ENCODE data around the gene PHKA2.

The PHKA2 gene

DNA sequence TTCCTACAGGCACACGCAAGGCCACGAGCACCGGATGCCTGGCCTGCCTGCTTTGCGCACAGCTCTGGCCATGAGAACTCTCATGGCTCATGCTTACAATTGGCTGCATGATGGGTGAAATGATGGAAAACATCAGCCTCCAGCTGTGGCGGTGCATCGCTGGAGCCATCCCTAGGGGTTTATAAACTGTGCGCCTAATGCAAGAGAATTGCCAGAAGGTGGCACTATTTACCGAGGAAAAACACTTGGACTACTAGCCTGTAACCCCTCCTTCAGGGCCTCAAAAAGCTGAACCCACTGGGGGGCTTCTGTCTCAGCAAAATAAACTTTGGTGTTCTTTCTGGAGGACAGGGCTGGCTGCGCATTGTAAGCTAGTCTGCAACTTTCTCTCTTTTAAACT is 51.9 kb downstream of the PHKA2 start:
- no peak for DNase-seq (ENCODE audit: low read depth in 2 of 2, low spot score in 1 of 2)

GRCh38 chrX:18929775-18930174 is 54.1 kb downstream of the PHKA2 start:
- DNase-seq (ENCODE audit: low read depth in 2 of 2, low spot score in 1 of 2) = no peak

DNA sequence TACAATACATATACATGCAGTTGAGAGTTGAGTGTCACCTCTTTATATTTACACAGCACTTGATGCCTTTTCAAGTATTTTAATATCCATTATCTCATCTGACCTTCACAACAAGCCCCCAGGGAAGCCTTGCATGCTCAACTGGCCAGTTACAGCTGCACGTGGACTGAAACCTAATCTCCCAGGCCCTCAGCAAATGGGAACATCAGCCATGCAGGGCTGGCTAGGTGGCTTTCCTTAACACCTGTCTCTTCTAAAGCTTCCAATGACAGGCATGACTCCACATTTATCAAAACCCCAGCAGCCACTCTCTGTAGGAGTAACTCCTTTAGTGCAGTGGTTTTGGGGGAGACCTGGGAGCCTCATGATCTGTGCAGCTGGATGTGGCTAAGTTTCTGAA is 56.4 kb downstream of the PHKA2 start:
- no peak for DNase-seq (ENCODE audit: low read depth in 2 of 2, low spot score in 1 of 2)

DNA sequence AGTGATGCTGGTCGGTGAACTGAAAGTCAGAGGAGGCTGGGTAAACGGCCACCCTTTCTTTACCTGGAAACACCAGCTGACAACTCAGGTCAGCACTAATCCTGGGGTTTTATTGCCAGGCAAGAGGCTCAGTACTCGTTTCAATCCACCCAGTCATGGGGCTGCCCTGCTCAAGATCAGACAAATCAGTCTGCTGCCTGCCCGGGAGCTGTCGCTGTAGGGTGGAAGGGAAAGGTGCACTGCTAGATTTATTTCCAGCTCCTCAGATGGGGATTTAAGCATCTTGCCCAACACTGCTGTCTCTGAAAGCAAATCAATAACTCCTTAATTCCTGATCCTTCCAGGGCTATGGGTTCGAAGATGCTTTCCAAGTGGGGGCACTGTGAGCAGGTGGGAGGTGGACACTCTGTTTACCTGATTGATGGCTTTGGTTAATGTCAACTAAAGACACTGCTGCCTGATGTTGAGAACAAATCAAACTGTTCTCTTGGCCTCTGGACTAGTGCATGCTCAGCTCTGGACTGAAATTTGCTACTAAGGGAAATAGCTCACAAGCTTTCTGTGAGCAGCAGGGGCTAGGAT is 59.3 kb downstream of the PHKA2 start:
- no peak for DNase-seq (ENCODE audit: low read depth in 2 of 2, low spot score in 1 of 2)

- DNase-seq (ENCODE audit: low read depth in 2 of 2, low spot score in 1 of 2) = no peak
Measured at GRCh38 chrX:18920566-18920965, 63.3 kb downstream of the PHKA2 start.

GRCh38 chrX:18920079-18920478 is 63.8 kb downstream of the PHKA2 start:
- DNase-seq (ENCODE audit: low read depth in 2 of 2, low spot score in 1 of 2) = no peak

- no peak for DNase-seq (ENCODE audit: low read depth in 2 of 2, low spot score in 1 of 2)
Measured at GRCh38 chrX:18917831-18918230, 66.1 kb downstream of the PHKA2 start.

GRCh38 chrX:18906286-18906685 is 77.6 kb downstream of the PHKA2 start:
- DNase-seq (ENCODE audit: low read depth in 2 of 2, low spot score in 1 of 2) = no peak

DNA sequence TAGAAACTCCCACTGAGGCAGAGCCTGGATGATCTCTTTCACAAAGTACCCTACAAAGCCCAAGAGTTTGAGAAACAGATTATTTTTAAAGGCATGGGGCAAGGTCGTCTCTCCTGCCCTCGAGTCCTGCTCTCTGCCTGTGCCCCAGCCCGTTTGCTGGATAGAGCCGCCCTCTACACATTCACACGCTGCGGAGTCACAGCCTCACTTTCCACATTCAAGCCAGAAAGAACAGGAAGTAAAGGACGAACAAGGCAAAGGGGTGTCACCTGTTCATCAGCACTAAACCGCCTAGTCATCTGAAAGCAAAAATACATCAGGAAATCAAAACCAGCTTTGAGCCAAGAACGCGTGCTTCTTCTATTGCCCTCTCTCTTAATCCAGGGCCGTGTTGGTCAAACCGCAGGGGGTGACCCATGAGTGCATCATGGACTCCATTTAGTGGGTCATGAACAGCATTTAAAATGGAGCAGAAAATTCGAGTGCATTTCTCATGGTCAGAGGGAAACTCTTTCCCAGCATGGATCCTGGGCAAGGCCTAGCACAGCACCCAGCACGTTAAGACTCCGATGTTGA is 83.4 kb downstream of the PHKA2 start:
- DNase-seq (ENCODE audit: low read depth in 2 of 2, low spot score in 1 of 2) = no peak

DNA sequence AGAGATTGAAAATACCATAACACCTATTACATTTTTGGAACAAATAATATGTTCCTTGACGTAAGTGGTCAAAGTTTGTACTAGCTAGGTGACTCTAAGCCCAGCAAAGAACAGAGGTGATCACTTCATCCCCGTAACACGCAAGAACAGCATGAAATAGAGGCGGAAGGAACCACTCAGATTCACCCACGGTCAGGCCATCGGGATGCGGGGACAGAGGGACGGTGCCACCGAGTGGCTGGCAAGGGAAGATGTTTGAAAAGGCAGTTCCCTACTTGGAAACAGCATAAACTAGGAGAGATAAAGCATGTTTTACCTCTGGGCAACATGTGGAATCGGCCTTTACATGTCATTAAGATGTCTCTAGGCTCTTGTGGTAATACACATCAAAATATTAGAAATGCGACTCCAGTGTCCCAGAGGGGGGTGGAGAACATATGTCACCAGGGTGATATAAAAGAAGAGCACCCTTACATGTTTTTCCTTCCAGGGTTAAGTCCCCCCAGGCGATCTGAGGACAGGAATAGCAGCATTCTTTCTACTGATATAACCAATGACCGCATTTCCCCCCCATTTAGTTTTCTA is 84.0 kb downstream of the PHKA2 start:
- DNase-seq (ENCODE audit: low read depth in 2 of 2, low spot score in 1 of 2) = no peak

- DNase-seq (ENCODE audit: low read depth in 2 of 2, low spot score in 1 of 2) = no peak
Measured at GRCh38 chrX:18898492-18898891, 85.4 kb downstream of the PHKA2 start.

DNA sequence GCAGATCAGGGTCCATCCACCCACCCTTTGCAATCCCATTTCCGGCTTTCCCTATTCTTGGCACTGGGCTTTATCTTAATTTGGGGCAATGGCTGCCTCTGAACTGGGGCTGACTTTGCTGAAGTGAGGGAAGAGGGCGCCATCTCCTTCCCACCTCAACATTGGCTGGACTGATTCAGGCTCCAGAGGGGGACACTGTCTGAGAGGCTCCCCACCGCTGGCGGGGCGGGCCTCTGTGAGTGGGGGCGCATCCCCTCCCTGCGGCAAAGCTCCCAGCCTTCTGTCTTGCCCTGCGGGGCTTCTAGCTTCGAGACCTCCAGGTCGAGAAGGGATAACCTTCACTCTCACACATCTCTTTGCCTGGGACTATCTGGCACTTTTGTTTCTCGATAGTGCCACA is 85.8 kb downstream of the PHKA2 start:
- no peak for DNase-seq (ENCODE audit: low read depth in 2 of 2, low spot score in 1 of 2)

DNA sequence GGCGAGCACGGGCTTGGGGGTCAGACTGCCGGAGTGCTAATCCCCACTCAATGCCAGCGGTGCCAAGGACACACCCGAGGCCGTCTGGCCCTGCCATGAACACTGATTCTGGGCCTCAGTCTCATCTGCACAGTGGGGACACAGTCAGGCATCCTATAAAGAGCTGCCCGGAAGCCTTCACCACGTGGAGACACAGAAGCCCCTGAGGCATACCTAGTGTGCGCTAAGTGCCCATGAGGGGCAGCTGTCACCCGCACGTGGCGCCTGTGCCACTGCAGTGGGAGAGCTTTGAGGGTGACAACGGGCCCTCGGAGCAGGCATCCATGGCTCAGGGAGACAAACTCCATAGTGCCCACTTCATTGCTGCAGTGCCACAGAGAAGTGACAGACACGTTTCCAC is 86.3 kb downstream of the PHKA2 start:
- no peak for DNase-seq (ENCODE audit: low read depth in 2 of 2, low spot score in 1 of 2)

GRCh38 chrX:18896680-18897544 is 87.0 kb downstream of the PHKA2 start:
- DNase-seq (ENCODE audit: low read depth in 2 of 2, low spot score in 1 of 2) = no peak

DNA sequence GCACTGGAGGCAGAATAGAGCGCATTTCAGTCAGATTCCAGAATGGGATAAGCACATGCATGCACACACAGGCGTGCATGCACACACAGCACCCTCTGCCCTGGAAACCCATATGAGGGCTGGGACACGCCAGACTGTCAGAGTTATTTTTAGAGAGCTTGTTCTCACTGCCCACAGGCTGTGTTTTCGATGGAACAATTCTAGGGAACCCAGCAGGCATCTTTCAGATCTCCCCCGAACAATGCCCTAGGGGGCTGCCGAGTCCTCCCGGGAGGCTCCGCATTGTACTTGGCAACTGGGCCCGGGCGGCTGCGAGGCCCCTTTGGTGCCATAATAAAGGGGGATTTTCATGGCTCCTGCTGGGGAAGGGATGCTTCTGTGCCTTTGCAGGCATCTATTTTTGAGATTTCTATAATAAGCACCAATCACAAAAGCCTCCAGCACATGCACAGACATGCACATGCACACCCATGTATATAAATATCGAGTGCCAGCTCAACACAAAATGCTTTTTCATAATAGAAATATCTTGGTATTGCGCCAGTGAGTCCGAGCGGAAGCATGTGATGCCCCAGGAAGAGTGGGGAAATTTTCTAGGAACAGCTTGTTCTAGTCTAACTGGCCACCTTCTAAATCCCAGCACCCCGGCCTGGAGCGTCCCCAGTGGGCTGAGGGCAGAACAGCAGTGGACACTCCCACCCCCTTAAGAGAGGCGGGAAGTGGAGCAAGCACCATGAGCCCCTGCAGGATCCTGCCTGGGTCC is 88.5 kb downstream of the PHKA2 start:
- DNase-seq (ENCODE audit: low read depth in 2 of 2, low spot score in 1 of 2) = no peak

DNA sequence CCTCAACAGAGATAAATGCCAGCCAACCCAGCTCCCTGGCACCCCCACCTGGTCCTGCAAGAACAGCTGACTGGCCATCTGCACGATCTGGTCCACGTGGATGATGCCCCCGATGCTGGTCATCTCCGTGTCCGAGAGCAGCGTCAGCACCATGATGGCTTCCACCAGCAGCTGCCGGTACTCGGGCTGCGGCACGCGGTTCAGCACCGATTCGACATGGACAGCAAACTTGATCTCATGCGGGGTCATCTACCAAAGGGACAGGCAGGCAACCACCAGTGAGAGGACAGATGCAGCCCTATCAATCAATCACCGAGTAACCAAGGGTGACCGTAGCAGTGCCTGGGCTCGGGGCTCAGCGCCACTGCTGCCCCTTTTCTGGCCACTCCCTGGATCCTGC is 89.8 kb downstream of the PHKA2 start:
- DNase-seq (ENCODE audit: low read depth in 2 of 2, low spot score in 1 of 2) = no peak

DNA sequence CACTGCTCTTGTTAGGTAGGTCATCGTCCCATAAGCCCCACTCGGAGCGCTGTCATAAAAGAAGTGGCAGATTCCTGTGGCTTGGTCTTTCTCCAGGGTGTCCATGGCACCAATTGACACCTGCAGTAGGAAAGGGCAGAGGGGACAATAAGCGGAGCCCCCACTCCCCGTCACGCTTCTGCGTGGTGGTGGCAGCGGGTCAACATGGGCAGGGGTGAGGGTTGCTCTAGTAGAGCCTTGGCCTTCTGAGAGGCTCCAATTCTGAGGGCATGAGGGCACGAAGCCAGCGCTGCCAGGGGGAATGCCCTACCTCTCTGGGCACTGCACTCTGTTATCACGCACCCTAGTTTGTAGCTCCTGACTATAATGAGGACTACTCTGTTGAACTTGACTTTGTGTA is 90.4 kb downstream of the PHKA2 start:
- no peak for DNase-seq (ENCODE audit: low read depth in 2 of 2, low spot score in 1 of 2)

GRCh38 chrX:18892899-18893298 is 91.0 kb downstream of the PHKA2 start:
- DNase-seq (ENCODE audit: low read depth in 2 of 2, low spot score in 1 of 2) = no peak

DNA sequence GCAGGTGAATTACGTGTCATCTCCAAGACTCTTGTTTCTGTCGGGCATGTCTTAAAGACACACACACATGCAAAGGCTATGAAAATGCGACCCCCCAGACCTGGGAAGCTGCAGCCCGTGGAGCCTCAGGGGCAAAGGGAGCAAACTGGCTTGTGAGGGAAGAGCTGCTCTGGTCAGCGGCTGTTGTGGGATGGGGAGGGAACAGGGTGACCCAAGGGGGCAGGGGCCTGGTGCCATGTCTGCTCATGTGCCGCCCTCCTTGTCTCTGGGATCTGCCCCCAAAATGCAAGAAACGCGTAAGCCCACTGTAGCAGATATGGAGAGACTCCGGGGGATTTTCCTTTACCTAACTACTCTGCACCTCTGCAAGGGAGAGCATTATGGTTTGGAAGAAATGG is 92.4 kb downstream of the PHKA2 start:
- DNase-seq (ENCODE audit: low read depth in 2 of 2, low spot score in 1 of 2) = no peak

DNA sequence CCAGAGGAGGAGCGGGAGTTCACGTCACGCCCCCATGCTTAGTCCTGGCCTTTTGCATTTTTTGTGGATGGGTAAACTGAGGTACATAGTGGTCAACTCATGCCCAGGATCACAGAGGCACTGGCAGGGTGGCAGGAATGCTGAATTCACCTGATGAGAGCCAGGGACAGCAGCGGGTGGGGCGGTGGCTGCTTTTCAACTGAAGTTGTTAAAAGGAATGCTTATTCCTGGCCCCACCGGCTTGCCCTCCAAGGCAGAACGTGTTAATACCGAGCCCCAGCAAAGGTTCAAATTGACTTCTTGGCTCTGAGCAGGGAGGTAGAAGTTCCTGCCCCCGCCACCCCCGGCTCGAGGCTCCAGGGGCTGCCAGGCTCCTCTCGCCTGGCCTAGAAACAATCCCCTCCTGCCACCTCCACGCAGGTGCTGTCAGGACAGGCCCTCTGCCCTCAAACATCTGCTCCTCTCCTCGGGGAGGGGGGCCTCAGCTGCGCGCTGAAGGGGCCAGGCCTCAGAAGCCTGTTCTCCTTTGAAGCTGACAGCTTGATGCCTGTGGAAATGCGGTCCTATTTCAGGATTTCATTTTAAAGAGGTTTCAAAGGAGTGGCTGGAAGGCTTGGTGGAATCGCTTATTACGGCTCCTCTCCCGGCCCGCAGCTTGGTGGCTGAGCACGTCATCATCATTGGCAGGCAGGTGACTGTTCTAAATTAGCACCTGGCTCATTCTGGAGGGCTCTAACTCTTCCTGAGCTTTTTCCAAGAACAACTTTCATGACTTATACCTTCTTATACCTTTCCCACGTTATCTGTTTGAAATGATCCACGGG is 93.0 kb downstream of the PHKA2 start:
- DNase-seq (ENCODE audit: low read depth in 2 of 2, low spot score in 1 of 2) = no peak

GRCh38 chrX:18890049-18890381 is 93.9 kb downstream of the PHKA2 start:
- DNase-seq (ENCODE audit: low read depth in 2 of 2, low spot score in 1 of 2) = no peak

Measured in stimulated activated CD8-positive, alpha-beta memory T cell treated with anti-CD3 and anti-CD28 coated beads, Interleukin-4, amount 100 ng/mL, for 1 hour (primary cell).